HepG2 (cell line): ENCODE data around the gene PRM2. TPM values are rescaled to one million over a fixed set of nuclear protein-coding genes. Genes with fewer than 3 reads are reported as not detected.

Source experiments
- CCAR2 ChIP-seq: fragments of 200-400 bp; formaldehyde crosslinking; optimal IDR thresholded peaks from 2 replicates; pipeline ENCODE3; 2018; ENCODE audit warnings: low read depth, mild to moderate bottlenecking, low read length, moderate library complexity
- EED ChIP-seq: sonication (generic); formaldehyde crosslinking; IDR thresholded peaks from 2 replicates; pipeline ENCODE4 v1.5.0; 2020; ENCODE audit warnings: mild to moderate bottlenecking, missing genetic modification reagents
- PHF8 ChIP-seq: sonication (generic); formaldehyde crosslinking; IDR thresholded peaks from 2 replicates; pipeline ENCODE4 v1.5.0; 2020; ENCODE audit warnings: missing genetic modification reagents
- POLR2AphosphoS5 ChIP-seq: IDR thresholded peaks from 2 replicates; pipeline ENCODE4 v1.6.1; 2012; ENCODE audit warnings: low read depth, low read length
- SP1 ChIP-seq, 2 experiments: fragments of 450-650 bp in 1 of 2; sonication (generic) in 1 of 2; formaldehyde crosslinking in 1 of 2; IDR thresholded peaks; 2 replicates each; pipeline versions ENCODE4 v1.4.0 to v1.6.1; 2016 to 2020; ENCODE audit warnings: missing genetic modification reagents in 1 of 2
- SSRP1 ChIP-seq: IDR thresholded peaks from 2 replicates; pipeline ENCODE4 v1.6.1; 2016; ENCODE audit warnings: control low read depth
- ZC3H4 ChIP-seq: sonication (generic); formaldehyde crosslinking; IDR thresholded peaks from 2 replicates; pipeline ENCODE4 v1.4.0; 2020; ENCODE audit warnings: missing genetic modification reagents, borderline replicate concordance
- ZKSCAN8 ChIP-seq: IDR thresholded peaks from 2 replicates; pipeline ENCODE4 v1.6.1; 2016; ENCODE audit warnings: borderline replicate concordance, missing genetic modification reagents, missing compliant biosample characterization
- ZMYM3 ChIP-seq: sonication (generic); formaldehyde crosslinking; IDR thresholded peaks from 2 replicates; pipeline ENCODE4 v1.5.1; 2020; ENCODE audit warnings: mild to moderate bottlenecking, missing genetic modification reagents
- ZNF430 ChIP-seq: sonication (generic); formaldehyde crosslinking; IDR thresholded peaks from 2 replicates; pipeline ENCODE4 v1.9.0; 2021; ENCODE audit warnings: mild to moderate bottlenecking, missing genetic modification reagents
- ZNF720 ChIP-seq: sonication (generic); formaldehyde crosslinking; IDR thresholded peaks from 2 replicates; pipeline ENCODE4 v1.4.0; 2020; ENCODE audit warnings: missing genetic modification reagents
- ZNF788 ChIP-seq: sonication (generic); formaldehyde crosslinking; IDR thresholded peaks from 2 replicates; pipeline ENCODE4 v1.5.0; 2020; ENCODE audit warnings: mild to moderate bottlenecking, missing genetic modification reagents, borderline replicate concordance
- polyA plus RNA-seq, 8 experiments: library from polyadenylated mRNA; depleted of rRNA in 3 of 8; stranded (reverse) in 7 of 8; unstranded in 1 of 8; fragments of >200 nt; fragmentation: Illumina TruSeq in 4 of 8; extraction: Trizol in 4 of 8; gene quantifications; 2 replicates each; pipeline versions ENCODE4 v1.2.1 to v1.2.3, GENCODE V29; 2011 to 2016; ENCODE audit warnings: low read depth in 4 of 8, missing spikeins in 1 of 8, mixed read lengths in 1 of 8; ENCODE audit not compliant: insufficient read depth in 1 of 8
- total RNA-seq, 5 experiments: library from RNA; depleted of rRNA; stranded (reverse); fragments of >200 nt; fragmentation: Illumina TruSeq; extraction: Trizol; gene quantifications; 2 replicates each; pipeline ENCODE4 v1.2.3, GENCODE V29; 2016; ENCODE audit warnings: low read depth in 1 of 5
- TF ChIP-seq, protein P1 (sequence below): sonication (generic); formaldehyde crosslinking; IDR thresholded peaks from 2 replicates; pipeline ENCODE4 v1.5.1; 2020; ENCODE audit warnings: missing genetic modification reagents, mild to moderate bottlenecking, borderline replicate concordance
- TF ChIP-seq, protein P2 (sequence below): sonication (generic); formaldehyde crosslinking; IDR thresholded peaks from 2 replicates; pipeline ENCODE4 v1.5.1; 2020; ENCODE audit warnings: missing genetic modification reagents, mild to moderate bottlenecking, borderline replicate concordance
- TF ChIP-seq, protein P3 (sequence below): sonication (generic); formaldehyde crosslinking; IDR thresholded peaks from 2 replicates; pipeline ENCODE4 v1.5.0; 2020; ENCODE audit warnings: missing genetic modification reagents, mild to moderate bottlenecking, borderline replicate concordance
- TF ChIP-seq, protein P4 (sequence below): sonication (generic); formaldehyde crosslinking; IDR thresholded peaks from 2 replicates; pipeline ENCODE4 v1.8.1; 2022; ENCODE audit warnings: mild to moderate bottlenecking, missing genetic modification reagents
- TF ChIP-seq, protein P5 (sequence below): sonication (generic); formaldehyde crosslinking; IDR thresholded peaks from 2 replicates; pipeline ENCODE4 v1.8.1; 2023; ENCODE audit warnings: mild to moderate bottlenecking, missing genetic modification reagents, borderline replicate concordance
- TF ChIP-seq, protein P6 (sequence below): sonication (generic); formaldehyde crosslinking; IDR thresholded peaks from 2 replicates; pipeline ENCODE4 v1.5.0; 2020; ENCODE audit warnings: missing genetic modification reagents

The PRM2 gene
- total and polyA plus RNA-seq, 2 of the 13 experiments (the other 11 are each of a cell fraction or from before 2014, with no cell fraction given): 0.54 TPM; not detected in 1

DNA sequence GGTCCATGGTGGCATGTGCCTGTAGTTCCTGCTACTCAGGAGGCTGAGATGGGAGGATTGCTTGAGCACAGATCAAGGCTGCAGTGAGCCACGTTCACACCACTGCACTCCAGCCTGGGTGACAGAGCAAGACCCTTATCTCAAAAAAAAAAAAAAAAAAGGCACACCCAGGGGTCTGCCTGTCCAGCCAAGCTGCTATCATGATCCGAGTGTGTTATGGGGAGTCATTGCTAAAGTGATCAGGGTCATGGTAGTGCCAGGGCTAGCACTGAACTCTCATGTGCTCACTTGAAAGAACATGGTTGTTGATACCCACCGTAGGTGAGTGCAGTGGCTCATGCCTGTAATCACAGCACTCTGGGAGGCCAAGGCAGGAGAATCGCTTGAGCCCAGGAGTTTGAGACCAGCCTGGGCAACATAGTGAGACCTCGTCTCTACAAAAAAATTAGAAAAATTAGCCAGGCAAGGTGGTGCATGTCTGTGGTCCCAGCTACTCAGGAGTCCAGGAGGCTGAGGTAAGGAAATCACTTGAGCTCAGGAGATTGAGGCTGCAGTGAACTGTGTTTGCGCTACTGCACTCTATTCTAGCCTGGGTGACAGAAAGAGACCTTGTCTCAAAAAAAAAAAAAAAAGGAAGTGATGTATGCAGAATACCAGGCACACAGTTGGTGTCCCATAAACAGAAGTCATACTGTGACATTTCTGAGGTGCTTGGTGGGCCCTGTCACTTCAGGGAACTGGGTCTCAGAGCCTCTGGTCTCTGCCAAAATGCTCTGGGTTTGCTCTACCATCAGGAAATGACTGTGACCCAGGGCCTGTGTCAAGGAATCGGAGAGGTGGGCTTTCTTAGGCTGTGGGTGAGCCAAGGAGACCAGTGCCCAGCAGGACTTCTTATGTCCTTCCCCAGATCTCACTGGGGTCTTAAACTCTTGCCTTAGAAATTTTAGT is 2.7 kb upstream of the PRM2 start (continued):
- TF ChIP-seq, protein P1, sequence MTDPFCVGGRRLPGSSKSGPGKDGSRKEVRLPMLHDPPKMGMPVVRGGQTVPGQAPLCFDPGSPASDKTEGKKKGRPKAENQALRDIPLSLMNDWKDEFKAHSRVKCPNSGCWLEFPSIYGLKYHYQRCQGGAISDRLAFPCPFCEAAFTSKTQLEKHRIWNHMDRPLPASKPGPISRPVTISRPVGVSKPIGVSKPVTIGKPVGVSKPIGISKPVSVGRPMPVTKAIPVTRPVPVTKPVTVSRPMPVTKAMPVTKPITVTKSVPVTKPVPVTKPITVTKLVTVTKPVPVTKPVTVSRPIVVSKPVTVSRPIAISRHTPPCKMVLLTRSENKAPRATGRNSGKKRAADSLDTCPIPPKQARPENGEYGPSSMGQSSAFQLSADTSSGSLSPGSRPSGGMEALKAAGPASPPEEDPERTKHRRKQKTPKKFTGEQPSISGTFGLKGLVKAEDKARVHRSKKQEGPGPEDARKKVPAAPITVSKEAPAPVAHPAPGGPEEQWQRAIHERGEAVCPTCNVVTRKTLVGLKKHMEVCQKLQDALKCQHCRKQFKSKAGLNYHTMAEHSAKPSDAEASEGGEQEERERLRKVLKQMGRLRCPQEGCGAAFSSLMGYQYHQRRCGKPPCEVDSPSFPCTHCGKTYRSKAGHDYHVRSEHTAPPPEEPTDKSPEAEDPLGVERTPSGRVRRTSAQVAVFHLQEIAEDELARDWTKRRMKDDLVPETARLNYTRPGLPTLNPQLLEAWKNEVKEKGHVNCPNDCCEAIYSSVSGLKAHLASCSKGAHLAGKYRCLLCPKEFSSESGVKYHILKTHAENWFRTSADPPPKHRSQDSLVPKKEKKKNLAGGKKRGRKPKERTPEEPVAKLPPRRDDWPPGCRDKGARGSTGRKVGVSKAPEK (CRISPR knock-in tag): no peak
- TF ChIP-seq POLR2AphosphoS5: peak; percentile 57
- TF ChIP-seq, protein P2, sequence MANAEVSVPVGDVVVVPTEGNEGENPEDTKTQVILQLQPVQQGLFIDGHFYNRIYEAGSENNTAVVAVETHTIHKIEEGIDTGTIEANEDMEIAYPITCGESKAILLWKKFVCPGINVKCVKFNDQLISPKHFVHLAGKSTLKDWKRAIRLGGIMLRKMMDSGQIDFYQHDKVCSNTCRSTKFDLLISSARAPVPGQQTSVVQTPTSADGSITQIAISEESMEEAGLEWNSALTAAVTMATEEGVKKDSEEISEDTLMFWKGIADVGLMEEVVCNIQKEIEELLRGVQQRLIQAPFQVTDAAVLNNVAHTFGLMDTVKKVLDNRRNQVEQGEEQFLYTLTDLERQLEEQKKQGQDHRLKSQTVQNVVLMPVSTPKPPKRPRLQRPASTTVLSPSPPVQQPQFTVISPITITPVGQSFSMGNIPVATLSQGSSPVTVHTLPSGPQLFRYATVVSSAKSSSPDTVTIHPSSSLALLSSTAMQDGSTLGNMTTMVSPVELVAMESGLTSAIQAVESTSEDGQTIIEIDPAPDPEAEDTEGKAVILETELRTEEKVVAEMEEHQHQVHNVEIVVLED (CRISPR knock-in tag): 0 out of 2 replicates have a peak, but pooled peaks have one; percentile 9
- no peak for TF ChIP-seq SP1 (IDR thresholded peaks at IDR 0.05)
- no peak for TF ChIP-seq SP1 (CRISPR knock-in tag; IDR thresholded peaks at IDR 0.05)
- TF ChIP-seq, protein P3, sequence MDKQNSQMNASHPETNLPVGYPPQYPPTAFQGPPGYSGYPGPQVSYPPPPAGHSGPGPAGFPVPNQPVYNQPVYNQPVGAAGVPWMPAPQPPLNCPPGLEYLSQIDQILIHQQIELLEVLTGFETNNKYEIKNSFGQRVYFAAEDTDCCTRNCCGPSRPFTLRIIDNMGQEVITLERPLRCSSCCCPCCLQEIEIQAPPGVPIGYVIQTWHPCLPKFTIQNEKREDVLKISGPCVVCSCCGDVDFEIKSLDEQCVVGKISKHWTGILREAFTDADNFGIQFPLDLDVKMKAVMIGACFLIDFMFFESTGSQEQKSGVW (CRISPR knock-in tag): no peak
- peak; percentile 58 for TF ChIP-seq ZKSCAN8
- peak; percentile 33; the same call in 1 of the 2 replicates for TF ChIP-seq ZMYM3
- peak; percentile 32; the same call in 1 of the 2 replicates for TF ChIP-seq EED (CRISPR knock-in tag)
- TF ChIP-seq PHF8: 0 out of 2 replicates have a peak, but pooled peaks have one; percentile 24
- TF ChIP-seq, protein P4, sequence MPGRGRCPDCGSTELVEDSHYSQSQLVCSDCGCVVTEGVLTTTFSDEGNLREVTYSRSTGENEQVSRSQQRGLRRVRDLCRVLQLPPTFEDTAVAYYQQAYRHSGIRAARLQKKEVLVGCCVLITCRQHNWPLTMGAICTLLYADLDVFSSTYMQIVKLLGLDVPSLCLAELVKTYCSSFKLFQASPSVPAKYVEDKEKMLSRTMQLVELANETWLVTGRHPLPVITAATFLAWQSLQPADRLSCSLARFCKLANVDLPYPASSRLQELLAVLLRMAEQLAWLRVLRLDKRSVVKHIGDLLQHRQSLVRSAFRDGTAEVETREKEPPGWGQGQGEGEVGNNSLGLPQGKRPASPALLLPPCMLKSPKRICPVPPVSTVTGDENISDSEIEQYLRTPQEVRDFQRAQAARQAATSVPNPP (CRISPR knock-in tag): peak; percentile 60; the same call in 1 of the 2 replicates
- TF ChIP-seq ZC3H4 (CRISPR knock-in tag): 0 out of 2 replicates have a peak, but pooled peaks have one; percentile 38
- TF ChIP-seq ZNF430: no peak
- TF ChIP-seq, protein P5, sequence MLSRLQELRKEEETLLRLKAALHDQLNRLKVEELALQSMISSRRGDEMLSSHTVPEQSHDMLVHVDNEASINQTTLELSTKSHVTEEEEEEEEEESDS: peak; percentile 61; the same call in 1 of the 2 replicates
- TF ChIP-seq, protein P6, sequence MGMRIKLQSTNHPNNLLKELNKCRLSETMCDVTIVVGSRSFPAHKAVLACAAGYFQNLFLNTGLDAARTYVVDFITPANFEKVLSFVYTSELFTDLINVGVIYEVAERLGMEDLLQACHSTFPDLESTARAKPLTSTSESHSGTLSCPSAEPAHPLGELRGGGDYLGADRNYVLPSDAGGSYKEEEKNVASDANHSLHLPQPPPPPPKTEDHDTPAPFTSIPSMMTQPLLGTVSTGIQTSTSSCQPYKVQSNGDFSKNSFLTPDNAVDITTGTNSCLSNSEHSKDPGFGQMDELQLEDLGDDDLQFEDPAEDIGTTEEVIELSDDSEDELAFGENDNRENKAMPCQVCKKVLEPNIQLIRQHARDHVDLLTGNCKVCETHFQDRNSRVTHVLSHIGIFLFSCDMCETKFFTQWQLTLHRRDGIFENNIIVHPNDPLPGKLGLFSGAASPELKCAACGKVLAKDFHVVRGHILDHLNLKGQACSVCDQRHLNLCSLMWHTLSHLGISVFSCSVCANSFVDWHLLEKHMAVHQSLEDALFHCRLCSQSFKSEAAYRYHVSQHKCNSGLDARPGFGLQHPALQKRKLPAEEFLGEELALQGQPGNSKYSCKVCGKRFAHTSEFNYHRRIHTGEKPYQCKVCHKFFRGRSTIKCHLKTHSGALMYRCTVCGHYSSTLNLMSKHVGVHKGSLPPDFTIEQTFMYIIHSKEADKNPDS: no peak
- TF ChIP-seq CCAR2: no peak
- no peak for TF ChIP-seq SSRP1 (CRISPR knock-in tag)
- 0 out of 2 replicates have a peak, but pooled peaks have one; percentile 21 for TF ChIP-seq ZNF720 (CRISPR knock-in tag)
- peak; percentile 11; the same call in 1 of the 2 replicates for TF ChIP-seq ZNF788 (CRISPR knock-in tag)
